Stimulated activated CD4-positive, alpha-beta T cell treated with anti-CD3 and anti-CD28 coated beads, TNF-alpha, amount 100 ng/mL, for 24 hours (primary cell): ENCODE measurements around the gene TBX1.
"Not testable (repeated sequence)": the region's sequence is repeated elsewhere in the genome, so short reads cannot be mapped to it uniquely, and the experiment has no call there.

Source experiments
- DNase-seq, 3 experiments: peaks; one replicate each; pipeline ENCODE4 v3.0.0-alpha.2; 2020; ENCODE audit warnings: low read depth in 3 of 3

The TBX1 gene

DNA sequence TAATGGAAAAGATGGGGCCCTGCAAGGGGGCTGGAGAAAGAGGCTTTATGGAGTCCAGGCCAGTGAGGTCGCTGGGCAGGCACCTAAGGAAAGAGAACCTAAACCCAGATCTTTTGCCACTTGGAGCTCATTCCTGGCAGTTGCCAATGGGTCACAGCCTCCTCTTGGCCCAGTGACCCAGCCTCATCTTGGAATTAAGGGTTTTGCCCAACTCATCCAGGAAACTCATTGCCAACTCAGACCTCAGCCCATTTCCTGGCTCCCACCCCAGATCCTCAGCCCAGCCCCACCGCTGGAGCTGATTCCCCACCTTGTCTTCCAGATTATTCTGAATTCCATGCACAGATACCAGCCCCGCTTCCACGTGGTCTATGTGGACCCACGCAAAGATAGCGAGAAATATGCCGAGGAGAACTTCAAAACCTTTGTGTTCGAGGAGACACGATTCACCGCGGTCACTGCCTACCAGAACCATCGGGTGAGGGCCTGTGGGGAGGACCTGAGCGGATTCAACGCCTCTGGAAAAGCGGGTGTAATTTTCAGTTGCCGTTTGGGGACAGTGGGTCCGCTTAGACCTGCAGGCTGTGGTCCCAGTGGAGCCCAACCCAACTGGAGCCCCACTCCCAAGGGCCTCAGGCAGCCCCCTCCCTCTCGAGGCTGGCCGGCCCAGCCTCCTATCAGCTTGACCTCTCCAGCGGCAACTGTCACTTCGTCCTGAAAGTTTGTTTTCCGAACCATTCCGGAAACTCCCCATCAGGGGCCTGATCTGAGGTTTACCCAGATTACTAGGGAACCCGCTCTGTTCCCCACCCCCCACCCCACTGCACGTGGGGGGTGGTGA is 4.3 kb downstream of the TBX1 start:
- no peak for DNase-seq

- no peak for DNase-seq
These were observed 5.1 kb downstream of the TBX1 start for GRCh38 chr22:19765477-19766239.

DNA sequence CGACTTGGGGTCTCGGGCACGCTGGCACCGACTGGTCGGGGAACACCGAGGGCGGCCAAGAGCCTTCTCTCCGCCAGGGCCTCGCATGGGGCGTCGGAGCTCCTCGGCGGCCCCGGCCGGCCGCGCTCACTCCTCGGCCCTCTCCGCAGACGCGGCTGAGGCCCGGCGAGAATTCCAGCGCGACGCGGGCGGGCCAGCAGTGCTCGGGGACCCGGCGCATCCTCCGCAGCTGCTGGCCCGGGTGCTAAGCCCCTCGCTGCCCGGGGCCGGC is 5.6 kb downstream of the TBX1 start:
- no peak for DNase-seq

DNA sequence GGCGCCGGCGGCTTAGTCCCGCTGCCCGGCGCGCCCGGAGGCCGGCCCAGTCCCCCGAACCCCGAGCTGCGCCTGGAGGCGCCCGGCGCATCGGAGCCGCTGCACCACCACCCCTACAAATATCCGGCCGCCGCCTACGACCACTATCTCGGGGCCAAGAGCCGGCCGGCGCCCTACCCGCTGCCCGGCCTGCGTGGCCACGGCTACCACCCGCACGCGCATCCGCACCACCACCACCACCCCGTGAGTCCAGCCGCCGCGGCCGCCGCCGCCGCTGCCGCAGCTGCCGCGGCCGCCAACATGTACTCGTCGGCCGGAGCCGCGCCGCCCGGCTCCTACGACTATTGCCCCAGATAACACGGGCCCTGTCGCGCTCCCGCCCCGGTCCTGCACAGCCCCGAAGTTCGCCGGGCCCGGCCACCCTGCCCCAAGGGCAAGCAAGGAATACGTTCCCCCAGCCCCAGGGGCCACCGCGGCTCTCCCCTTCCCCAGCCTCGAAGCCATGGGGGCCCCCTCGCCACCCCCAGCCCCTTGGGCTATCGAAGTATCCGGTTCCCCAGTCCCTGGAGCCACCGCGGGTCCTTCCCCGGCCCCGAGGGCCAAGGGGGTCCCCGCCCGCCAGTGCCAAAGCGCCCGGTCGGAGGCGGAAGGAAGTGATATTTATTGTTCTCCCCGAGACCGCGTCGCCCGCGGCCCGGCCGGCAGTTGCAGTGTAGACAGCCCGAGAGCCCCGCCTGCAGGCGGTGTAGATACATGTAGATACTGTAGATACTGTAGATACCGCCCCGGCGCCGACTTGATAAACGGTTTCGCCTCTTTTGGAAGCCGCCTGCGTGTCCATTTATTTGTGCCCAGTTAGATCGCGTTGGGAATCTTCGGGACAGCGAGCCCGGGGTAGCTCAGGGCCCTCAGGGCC is 6.2 kb downstream of the TBX1 start:
- DNase-seq: peak in 1 of 3 experiments; percentile 50

DNA sequence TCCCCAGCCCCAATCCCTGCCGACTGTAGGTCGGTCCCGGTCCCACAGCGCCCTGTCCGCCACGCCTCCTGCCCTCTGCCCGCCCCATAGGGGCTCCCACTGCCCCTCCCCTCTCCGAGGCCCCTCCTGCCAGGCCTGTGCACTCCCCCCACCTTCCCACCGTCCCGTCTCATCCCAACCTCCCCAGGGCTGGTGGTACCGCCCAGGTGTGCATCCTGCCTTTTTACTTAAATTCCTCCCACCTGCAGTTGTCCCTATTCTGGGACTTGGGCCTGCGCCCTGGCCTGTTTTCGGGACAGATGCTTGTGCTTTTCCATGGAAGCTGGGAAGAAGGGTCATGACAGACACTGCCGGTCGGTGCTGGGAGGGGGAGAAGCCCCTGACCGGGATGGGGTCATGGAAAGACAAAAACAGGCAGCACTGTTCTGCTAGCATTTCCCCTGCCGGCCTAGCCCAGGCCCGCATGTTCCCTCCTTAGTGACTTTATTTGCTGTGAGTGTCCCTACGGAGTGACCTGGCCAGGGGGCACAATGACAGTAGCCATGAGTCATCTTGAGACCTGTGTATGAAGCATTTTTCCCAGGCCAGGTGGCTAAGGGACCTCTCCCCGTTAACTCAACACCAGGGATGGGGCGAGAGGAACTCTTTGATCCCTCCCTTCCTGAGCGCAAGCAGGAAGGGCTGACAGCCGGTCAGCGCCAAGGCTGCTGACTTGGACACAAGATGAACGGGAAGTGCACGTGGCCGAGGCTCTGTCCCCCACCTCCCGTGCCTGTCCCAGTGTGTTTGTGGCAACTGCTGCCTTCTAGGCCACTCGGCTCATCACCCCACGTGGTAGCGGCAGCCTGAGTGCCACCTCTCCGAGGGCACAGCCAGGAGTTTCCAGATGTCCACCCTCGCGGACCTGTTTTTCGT is 7.1 kb downstream of the TBX1 start:
- DNase-seq: no peak

DNA sequence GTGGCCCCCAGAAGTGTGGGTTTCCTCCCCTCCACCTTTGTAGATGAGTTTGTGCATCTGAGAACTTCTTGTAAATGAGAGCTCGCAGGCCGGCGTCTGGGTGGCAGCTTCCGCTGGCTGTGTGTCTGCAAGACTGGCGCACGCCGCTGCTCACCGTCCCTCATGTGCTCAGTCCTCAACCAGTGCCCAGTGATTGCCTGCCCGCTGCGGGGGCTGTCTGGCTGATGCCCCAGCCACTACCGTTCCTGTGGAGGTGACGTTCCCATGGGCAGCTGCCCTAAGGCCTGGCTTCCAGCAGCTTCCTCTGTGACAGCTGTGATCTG is 8.8 kb downstream of the TBX1 start:
- DNase-seq: no peak

GRCh38 chr22:19770349-19771220 is 10.0 kb downstream of the TBX1 start:
- DNase-seq: no peak

DNA sequence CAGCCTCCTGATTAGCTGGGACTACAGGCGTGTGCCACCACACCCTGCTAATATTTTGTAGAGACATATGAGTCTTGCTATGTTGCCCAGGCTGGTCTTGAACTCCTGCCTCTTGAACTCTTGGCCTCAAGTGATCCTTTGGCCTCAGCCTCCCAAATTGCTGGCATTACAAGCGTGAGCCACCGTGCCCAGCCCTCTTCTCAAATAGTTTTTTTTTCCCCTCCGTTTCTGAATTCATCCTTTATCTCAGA is 11.8 kb downstream of the TBX1 start:
- no peak for DNase-seq

GRCh38 chr22:19772673-19773469 is 12.3 kb downstream of the TBX1 start:
- DNase-seq: no peak

GRCh38 chr22:19773470-19774040 is 13.0 kb downstream of the TBX1 start:
- no peak for DNase-seq

- DNase-seq: no peak
These were observed 14.1 kb downstream of the TBX1 start for GRCh38 chr22:19774628-19775027.

DNA sequence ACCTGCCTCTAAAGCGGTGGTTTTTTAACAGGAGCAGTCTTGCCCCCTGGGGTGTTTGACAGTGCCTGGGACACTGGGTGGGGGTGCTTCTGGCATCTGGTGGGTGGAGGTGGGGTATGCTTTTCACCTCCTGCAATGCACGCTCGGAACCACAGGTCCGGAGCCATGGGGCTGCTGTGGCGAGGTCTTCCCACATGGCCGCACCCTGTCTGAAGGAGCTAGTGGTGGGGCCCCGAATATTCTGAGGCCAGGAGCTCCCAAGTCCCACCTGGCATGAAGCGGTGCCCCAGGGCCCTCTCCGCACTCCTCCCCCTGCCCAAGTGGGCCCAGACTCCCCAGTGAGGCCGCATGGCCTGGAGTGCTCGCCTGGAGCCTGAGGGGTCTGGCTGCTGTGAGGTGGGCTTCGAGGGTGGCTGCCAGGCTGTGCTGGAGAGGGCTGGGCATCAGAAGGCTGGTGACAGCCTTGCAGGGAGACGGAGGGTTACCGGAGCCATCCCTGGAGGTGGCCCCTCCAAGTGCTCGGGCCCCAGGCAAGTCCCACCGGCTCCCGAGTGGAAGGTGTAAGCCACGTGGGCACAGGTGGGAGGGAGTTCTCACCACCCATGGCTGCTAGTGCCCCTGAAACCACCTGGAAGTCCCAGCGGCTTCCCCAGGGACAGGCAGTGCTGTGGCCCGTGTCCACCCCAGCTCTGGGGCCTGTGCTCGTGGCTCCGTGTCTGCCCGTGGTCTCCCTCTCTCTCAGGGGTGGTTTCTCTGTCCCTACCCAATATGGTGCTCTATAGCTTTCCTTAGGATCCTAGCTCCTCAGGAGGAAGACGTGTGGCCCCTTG is 15.1 kb downstream of the TBX1 start:
- no peak for DNase-seq

GRCh38 chr22:19776433-19777031 is 16.0 kb downstream of the TBX1 start:
- DNase-seq: no peak

DNA sequence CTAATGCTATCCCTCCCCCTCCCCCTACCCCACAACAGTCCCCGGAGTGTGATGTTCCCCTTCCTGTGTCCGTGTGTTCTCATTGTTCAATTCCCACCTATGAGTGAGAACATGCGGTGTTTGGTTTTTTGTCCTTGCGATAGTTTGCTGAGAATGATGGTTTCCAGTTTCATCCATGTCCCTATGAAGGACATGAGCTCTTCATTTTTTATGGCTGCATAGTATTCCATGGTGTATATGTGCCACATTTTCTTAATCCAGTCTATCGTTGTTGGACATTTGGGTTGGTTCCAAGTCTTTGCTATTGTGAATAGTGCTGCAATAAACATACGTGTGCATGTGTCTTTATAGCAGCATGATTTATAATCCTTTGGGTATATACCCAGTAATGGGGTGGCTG is 16.6 kb downstream of the TBX1 start:
- DNase-seq: not testable (repeated sequence)

- DNase-seq: no peak
These were observed 18.4 kb downstream of the TBX1 start for GRCh38 chr22:19779011-19779421.

DNA sequence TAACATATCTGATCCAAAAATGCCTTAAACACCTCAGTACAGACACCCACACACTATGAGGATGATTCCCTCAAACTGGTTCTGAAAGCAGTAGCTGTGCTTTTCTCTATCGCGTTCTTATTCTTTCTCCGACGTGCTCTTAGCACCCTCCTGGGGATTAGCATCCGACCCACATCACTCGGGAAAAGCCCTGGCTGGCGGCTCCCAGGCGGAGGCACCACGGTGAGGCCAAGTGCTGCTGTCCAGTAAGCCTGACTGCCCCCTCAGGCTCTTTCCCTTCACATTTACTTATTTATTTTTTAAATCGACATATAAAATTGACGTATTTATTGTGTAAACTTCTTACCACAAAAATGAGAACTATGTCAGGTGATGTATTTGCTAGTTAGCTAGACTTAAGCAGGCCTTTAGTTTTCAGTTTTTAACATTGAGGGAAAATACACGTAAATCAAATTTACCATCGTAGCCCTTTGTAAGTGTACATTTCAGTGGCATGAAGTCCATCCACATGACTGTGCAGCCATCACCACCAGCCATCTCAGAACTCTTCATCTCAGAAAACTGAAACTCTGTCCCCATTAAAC is 19.2 kb downstream of the TBX1 start:
- no peak for DNase-seq

DNA sequence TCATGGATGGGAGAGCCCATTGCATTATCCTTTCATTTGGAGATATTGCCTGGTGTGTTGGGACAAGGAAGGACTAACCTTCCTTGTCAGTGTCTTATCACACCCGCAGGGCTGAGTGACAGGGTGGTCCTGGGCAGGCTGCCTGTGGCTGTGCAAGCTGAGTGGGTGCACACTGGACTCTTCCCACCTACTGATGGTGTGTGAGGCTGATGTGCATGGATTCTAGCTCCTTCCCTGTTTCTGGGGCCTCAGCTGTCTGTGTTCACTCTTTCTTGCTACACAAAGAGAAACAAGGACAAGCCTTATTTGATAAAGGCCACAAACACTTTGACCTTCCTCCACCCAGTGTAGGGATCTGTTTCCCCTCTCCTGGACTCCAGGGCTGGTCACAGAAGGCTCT is 22.0 kb downstream of the TBX1 start:
- no peak for DNase-seq
